HL-60 (cell line): ENCODE measurements around the gene GNG2.

Experiments used
- DNase-seq, 2 experiments: peaks; one replicate each; pipeline ENCODE4 v3.0.0-alpha.2; 2010 to 2020; ENCODE audit warnings: low read depth in 1 of 2, low spot score in 1 of 2
- H3K27ac ChIP-seq: fragments of 250-450 bp; sonication (Bioruptor Pico); replicated peaks from 2 replicates; pipeline ENCODE4 v1.5.1; 2020; ENCODE audit warnings: mild to moderate bottlenecking, moderate library complexity
- H3K27me3 ChIP-seq: fragments of 250-450 bp; sonication (Bioruptor Pico); 2 replicates; pipeline ENCODE4 v1.5.1; 2021; ENCODE audit warnings: mild to moderate bottlenecking, moderate library complexity; ENCODE audit not compliant: insufficient read depth, poor library complexity, severe bottlenecking
- H3K4me3 ChIP-seq: replicated peaks from 2 replicates; pipeline ENCODE4 v1.5.1; 2011; ENCODE audit warnings: mild to moderate bottlenecking, control low read depth, low read length; ENCODE audit not compliant: insufficient read depth
- CTCF ChIP-seq: IDR thresholded peaks from one replicate; pipeline ENCODE4 v1.5.1; 2011; ENCODE audit warnings: low read length, control low read depth, inconsistent platforms; ENCODE audit not compliant: insufficient read depth
- GABPA ChIP-seq: IDR thresholded peaks from 2 replicates; pipeline ENCODE4 v1.6.1; 2012; ENCODE audit warnings: low read depth
- POLR2AphosphoS5 ChIP-seq: IDR thresholded peaks from 2 replicates; pipeline ENCODE4 v1.6.1; 2012; ENCODE audit warnings: low read depth
- REST ChIP-seq: IDR thresholded peaks from 2 replicates; pipeline ENCODE4 v1.6.1; 2012; ENCODE audit warnings: low read depth; ENCODE audit not compliant: insufficient replicate concordance
- SPI1 ChIP-seq: IDR thresholded peaks from 2 replicates; pipeline ENCODE4 v1.6.1; 2012; ENCODE audit warnings: low read depth, mild to moderate bottlenecking, borderline replicate concordance

The GNG2 gene

GRCh38 chr14:51823706-51824105 lies 36.7 kb upstream of the GNG2 start:
- no peak for DNase-seq

GRCh38 chr14:51824191-51824590 lies 36.2 kb upstream of the GNG2 start:
- no peak overlapping the region for H3K27ac ChIP-seq
- H3K27me3 ChIP-seq, result no peaks in the 10 kb centered on the region
- H3K4me3 ChIP-seq, result no peak overlapping the region
- no peak for DNase-seq
- TF ChIP-seq POLR2AphosphoS5, result no peak
- TF ChIP-seq REST, result no peak
- TF ChIP-seq SPI1, result no peak
- no peak for TF ChIP-seq CTCF
- no peak for TF ChIP-seq GABPA

More at GRCh38 chr14:51823706-51824105, 36.7 kb upstream of the GNG2 start:
- no peaks in the 10 kb centered on the region for H3K27me3 ChIP-seq
- no peak overlapping the region for H3K27ac ChIP-seq
- TF ChIP-seq GABPA (no peak), POLR2AphosphoS5 (no peak), REST (no peak), SPI1 (no peak), CTCF (no peak)
- no peak overlapping the region for H3K4me3 ChIP-seq

GRCh38 chr14:51825926-51826325 lies 34.5 kb upstream of the GNG2 start:
- no peak overlapping the region for H3K4me3 ChIP-seq
- H3K27ac ChIP-seq, result no peak overlapping the region
- no peaks in the 10 kb centered on the region for H3K27me3 ChIP-seq
- DNase-seq, result no peak
- TF ChIP-seq SPI1, result no peak
- no peak for TF ChIP-seq POLR2AphosphoS5
- no peak for TF ChIP-seq GABPA
- no peak for TF ChIP-seq REST
- no peak for TF ChIP-seq CTCF
